ENCODE results near the gene PGF. TPM values are rescaled to one million over a fixed set of nuclear protein-coding genes. Genes with fewer than 3 reads are reported as not detected.
A peak's percentile ranks its signal among the peaks of the same experiment; 100 is the strongest.

The PGF gene
- total RNA-seq, 1 experiment from 2014 or later, result 22.0 TPM

- no peak for DNase-seq (ENCODE audit: low read depth, low spot score)
- in situ Hi-C loops (cut with HindIII; ENCODE audit: low pct_unique_long_range_greater_than_20kb, low sequenced_read_pairs), result no loop called here
Measured at GRCh38 chr14:74949191-74949601, 6.2 kb downstream of the PGF start.

DNA sequence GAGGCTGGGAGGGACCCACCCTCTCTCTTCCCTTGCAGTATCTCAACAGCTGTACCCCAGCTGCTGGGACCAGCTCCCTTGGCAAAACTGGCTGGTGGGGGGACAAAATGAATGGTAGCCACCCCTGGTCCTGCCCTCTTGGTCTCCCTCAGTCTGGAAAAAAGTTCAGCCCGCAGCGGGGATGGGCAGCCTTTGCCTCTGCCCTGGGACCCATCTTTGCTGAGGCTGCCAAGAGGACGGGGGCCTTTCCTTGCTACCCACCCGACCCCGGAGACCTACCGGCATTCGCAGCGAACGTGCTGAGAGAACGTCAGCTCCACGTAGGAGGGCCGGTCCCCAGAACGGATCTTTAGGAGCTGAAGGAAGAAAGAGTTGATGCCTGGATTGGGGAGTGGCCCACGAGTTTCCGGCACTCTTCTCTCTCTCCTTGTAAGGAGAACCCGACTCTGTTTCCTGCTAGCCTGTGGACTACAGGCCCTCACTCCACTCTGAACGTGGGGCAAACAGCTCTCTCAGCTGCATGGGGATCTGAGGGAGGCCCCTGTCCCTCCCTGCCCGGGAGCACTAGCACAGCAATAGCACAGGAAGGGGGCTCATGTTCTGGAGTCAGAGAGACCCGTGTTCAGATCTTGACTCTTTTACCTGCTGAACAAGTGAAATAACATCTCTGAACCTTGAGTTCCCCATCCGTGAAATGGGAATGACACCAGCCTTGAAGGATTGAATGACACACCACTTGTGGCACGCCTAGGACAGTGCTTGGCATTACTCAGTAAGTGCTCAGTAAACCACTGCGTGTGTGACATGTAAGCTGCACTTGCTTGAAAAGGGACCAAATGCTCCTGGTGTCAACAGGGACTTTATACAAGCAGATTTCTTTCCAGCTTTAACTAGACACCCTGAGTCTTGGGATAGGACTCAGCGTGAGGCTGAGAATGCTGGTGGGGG lies 6.9 kb downstream of the PGF start:
- in situ Hi-C loops (cut with HindIII; ENCODE audit: low pct_unique_long_range_greater_than_20kb, low sequenced_read_pairs), result no loop called here
- DNase-seq (ENCODE audit: low read depth, low spot score), result no peak

DNA sequence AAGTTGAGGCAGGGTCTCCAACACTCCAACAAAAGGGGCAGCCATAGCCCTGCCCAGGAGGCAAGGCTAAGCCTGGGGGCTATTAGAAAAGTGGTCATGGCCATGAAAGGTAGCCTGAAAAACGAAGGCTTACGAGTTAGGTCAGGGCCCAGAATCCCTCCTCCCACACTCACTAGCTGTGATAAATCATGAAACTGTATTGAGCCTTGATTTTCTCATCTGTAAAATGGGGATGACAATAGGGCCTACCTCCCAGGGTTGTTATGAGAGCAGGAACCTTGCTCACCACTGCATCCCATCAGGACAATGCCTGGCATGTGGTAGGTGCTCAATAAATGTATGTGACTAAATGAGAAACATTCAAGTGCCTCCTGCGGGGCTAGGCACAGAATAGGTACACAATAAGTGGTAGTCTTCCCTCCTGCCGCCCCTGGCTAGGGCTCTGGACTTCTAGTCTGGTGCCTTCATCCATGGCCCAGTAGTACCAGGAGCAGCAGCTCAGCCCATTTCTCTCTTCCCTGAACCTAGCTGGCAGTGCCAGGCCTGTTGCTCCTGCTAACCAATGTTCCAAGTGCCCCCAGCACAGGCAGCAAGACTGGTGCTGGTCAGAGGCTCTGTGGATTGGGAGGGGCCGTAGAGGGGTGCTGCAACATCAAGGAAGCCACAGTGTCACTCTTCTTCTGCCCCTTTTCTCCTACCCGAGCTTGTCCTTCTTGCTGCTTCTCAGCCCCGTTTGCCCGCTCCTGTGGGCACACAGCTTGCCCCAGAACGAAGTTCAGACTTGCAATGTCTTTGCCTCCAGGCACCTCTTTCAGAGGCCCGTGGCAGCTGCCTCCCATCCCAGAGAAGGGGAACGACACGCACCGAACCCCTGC lies 7.8 kb downstream of the PGF start:
- no peak for DNase-seq (ENCODE audit: low read depth, low spot score)
- in situ Hi-C loops (cut with HindIII; ENCODE audit: low pct_unique_long_range_greater_than_20kb, low sequenced_read_pairs), result no loop called here

DNA sequence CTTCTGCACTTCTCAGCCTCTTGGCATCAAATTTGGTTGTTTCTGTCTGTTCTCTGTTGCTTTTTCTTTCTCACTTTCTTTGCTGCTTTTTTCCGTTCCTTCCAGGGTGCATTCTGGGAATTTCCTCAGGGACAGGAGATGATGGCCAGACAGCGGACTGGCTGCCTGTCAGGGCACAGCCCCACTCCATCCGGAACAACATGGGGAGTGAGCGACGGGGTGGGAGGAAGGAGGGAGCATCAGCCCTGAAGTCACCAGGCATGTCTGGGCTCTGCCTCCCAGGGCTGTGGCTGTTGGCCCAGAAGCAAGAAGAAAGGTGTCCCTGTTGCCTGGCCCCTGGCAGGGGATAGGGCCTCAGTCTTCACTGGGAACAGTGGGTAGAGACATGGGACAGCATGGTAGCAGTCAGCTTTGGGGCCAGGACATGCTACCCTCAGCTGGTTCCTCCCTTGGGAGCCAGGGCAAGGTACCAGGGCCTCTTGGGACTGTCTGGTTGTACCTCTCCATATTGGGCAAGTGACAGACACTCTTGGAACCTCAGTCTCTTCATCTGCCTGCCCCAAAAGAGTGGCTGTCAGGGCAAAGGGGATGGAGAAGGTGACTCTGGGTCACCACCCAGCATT lies 8.6 kb downstream of the PGF start:
- DNase-seq (ENCODE audit: low read depth, low spot score), result no peak
- in situ Hi-C loops (cut with HindIII; ENCODE audit: low pct_unique_long_range_greater_than_20kb, low sequenced_read_pairs), result no loop called here

DNA sequence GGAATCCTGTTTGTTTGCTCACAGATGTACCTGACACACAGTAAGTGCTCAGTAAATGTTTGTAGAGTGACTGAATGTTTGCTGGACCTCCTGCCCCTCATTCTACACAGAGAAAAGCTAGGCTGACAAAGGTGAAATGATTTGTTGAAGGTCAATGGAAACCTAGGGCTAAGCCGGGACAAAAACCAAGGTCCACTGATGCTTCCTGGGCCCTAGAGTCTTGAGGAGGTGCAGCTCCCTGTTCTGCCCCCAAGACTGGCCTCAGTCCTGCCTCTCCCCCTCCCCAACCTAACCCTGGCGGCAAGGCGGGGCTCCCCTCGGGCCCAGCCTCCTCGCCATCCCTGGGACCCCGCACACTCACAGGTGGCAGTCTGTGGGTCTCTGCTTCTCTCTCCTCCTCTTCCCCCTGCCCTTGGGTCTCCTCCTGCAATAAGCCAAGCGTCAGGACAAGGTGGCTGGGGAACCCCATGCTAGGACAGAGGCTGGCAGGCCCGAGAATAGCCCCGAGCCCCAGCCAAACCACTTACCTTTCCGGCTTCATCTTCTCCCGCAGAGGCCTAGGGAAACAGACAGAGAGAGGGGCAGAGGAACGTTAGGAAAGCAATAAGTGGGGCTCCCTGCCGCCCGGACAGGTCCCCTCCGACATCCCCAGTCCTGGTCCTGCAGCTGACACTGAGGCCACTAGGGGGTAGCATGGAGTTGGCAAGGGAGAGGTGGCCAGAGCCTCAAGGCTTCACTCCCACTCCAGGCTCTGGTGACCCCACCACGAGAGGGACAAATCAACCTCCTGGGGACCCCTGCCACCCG lies 9.3 kb downstream of the PGF start:
- DNase-seq (ENCODE audit: low read depth, low spot score), result peak; percentile 78
- in situ Hi-C loops (cut with HindIII; ENCODE audit: low pct_unique_long_range_greater_than_20kb, low sequenced_read_pairs), result no loop called here

DNA sequence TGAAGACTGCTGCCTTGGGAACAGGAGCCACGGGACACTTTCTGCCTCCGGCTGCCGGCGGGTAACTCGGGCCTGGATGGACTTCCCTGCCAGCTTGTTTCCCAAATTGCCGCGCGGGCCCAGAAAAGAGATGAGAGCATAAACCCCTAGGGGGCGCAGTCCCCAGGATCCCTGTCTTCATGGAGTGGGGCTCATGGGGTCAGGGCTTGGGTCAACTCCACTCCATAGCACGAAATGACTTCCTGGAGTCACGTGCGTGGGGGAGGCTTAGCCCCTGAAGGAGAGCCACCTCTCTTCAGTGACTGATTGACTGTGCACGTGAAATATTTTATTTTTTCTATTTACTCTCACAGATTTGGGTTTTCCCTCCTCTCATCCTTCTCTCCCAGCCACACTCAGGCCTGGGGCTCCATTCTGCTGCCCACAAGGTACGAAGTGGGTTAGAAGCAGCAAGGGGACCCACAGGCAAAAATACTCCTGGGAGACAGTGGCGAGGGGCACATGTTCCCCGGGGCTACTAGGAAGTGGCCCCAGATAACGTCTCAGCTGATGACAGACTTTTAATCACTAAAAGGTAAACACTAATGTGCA lies 10.0 kb downstream of the PGF start:
- DNase-seq (ENCODE audit: low read depth, low spot score), result peak; percentile 79
- in situ Hi-C loops (cut with HindIII; ENCODE audit: low pct_unique_long_range_greater_than_20kb, low sequenced_read_pairs), result no loop called here

GRCh38 chr14:74942608-74943007 lies 12.8 kb downstream of the PGF start:
- in situ Hi-C loops (cut with HindIII; ENCODE audit: low pct_unique_long_range_greater_than_20kb, low sequenced_read_pairs), result no loop called here
- no peak for DNase-seq (ENCODE audit: low read depth, low spot score)

GRCh38 chr14:74942181-74942580 lies 13.2 kb downstream of the PGF start:
- in situ Hi-C loops (cut with HindIII; ENCODE audit: low pct_unique_long_range_greater_than_20kb, low sequenced_read_pairs), result no loop called here
- DNase-seq (ENCODE audit: low read depth, low spot score), result no peak

DNA sequence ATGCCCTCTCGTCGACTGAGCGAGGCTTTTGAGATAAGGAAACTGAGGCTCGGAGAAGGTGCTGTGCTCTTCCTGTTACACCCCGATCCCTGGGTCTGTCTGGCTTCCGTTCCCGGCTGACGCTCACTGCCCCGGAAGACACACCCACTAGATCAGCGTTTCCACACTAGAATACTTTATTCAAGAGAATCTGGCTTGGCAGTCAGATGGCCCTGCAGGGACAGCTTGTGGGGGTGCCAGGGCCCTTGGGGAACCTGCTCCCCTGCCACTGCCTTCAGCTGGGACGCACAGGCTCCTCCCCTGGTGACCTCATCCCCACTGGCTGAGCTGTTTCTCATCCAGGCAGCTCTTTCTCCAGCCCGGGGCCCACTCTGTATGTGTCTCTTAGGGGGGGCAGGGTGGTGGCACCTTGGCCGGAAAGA lies 13.7 kb downstream of the PGF start:
- no peak for DNase-seq (ENCODE audit: low read depth, low spot score)
- in situ Hi-C loops (cut with HindIII; ENCODE audit: low pct_unique_long_range_greater_than_20kb, low sequenced_read_pairs), result no loop called here

DNA sequence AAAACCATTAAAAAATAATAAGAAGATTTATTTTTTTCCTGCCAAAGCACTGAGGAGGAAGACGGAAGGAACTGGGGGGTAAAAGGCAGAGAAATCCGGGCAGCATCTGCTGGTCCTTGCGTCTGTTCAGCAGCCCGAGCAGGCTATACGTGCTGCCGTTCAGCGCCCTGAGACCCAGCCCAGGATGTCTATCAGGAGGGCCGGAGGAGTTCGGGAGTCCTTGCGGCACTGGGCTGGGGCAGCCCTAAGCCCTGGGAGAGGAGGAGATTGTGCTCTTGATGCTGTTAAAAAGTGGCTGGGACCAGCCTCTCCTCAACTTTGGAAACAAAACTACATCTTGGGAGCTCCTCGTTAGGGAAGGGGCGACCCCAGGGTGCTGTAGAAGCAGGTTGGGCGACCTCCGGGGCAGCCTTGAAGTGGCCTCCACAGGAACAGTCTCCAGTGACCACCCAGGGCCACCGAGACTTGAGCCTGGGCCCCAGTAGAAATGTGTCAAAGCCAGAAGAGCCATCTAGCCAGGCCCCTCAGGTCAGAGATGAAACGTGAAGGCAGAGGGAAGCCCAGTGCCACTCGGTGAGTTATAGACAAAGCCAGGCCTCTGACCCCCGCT lies 14.3 kb downstream of the PGF start:
- in situ Hi-C loops (cut with HindIII; ENCODE audit: low pct_unique_long_range_greater_than_20kb, low sequenced_read_pairs), result no loop called here
- DNase-seq (ENCODE audit: low read depth, low spot score), result no peak

- no peak for DNase-seq (ENCODE audit: low read depth, low spot score)
- in situ Hi-C loops (cut with HindIII; ENCODE audit: low pct_unique_long_range_greater_than_20kb, low sequenced_read_pairs), result no loop called here
Measured at GRCh38 chr14:74938531-74939495, 16.6 kb downstream of the PGF start.

DNA sequence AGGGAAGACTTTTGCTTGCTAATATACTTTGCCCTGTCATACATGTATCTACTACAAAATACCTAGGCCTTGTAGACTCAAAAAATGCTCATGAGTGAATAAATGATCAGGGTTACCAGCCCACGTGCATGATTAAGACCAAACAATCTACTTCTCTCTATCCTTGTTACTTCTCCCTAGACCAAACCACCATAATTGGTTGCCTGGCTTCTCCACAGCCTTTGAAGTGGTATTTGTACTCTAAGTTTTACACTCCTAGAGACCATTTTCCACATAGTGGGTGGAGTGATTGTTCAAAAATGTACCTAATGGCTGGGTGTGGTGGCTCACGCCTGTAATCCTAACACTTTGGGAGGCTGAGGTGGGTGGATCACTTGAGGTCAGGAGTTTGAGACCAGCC lies 18.2 kb downstream of the PGF start:
- in situ Hi-C loops (cut with HindIII; ENCODE audit: low pct_unique_long_range_greater_than_20kb, low sequenced_read_pairs), result no loop called here
- DNase-seq (ENCODE audit: low read depth, low spot score), result no peak

DNA sequence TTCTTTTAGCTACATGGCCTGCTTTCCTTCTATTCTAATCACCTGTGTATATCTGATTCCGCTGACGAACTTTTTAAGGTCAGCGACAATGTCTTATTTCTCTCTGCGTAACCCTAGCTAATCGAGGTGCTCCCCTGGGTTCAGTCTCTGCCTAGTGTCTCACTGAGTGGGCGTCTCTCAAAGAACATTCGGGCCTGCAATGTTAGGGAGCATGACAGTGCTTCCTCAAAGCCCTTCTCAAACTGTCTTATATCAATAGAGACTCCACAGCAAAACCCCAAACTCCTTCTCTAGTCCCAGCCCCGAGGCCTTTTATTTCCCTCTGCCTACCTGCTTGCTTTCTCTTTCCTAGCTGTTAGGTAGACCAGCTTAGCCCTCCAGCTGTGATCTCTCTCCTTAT lies 18.7 kb downstream of the PGF start:
- in situ Hi-C loops (cut with HindIII; ENCODE audit: low pct_unique_long_range_greater_than_20kb, low sequenced_read_pairs), result no loop called here
- DNase-seq (ENCODE audit: low read depth, low spot score), result no peak

DNA sequence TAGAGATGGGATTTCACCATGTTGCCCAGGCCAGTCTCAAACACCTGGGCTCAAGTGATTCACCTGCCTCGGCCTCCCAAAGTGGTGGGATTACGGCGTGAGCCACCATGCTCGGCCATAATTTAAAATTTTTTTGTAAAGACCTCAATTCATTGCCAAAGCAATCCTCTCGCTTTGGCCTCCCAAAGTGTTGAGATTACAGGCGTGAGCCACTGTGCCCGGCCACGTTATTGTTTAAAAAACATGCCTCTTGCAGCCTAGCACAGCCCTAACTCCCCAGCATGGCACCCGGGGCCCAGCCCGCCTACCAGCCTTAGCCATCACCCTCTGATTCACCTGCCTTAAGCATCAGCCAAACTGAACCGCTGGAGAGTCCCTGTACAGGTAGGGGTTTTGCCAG lies 19.2 kb downstream of the PGF start:
- in situ Hi-C loops (cut with HindIII; ENCODE audit: low pct_unique_long_range_greater_than_20kb, low sequenced_read_pairs), result no loop called here
- DNase-seq (ENCODE audit: low read depth, low spot score), result no peak

- no peak for DNase-seq (ENCODE audit: low read depth, low spot score)
- in situ Hi-C loops (cut with HindIII; ENCODE audit: low pct_unique_long_range_greater_than_20kb, low sequenced_read_pairs), result no loop called here
Measured at GRCh38 chr14:74935360-74935680, 20.1 kb downstream of the PGF start.

Measured in SK-MEL-5 (cell line).